Limb (tissue), 2 donors: ENCODE results near the gene VGF.

Experiments used
- DNase-seq, 2 donors: peaks; one replicate each; pipeline ENCODE4 v3.0.0-alpha.2; 2016; ENCODE audit errors: extremely low spot score in 2 of 2

The VGF gene

GRCh38 chr7:101166909-101167644 lies 1.7 kb upstream of the VGF start:
- DNase-seq, result peak in 1 of 2 donors; percentile 37

GRCh38 chr7:101166648-101166908 lies 1.2 kb upstream of the VGF start:
- peak in 1 of 2 donors; percentile 38 for DNase-seq

GRCh38 chr7:101165958-101166647 lies 734 bp upstream of the VGF start:
- DNase-seq, result peak in 1 of 2 donors; percentile 43

GRCh38 chr7:101164071-101164840 lies 1.1 kb downstream of the VGF start:
- peak in 1 of 2 donors; percentile 71 for DNase-seq

- DNase-seq, result peak in 1 of 2 donors; percentile 60
These were observed 1.9 kb downstream of the VGF start for GRCh38 chr7:101163279-101164070.

GRCh38 chr7:101162551-101163278 lies 2.7 kb downstream of the VGF start:
- DNase-seq, result peak in 1 of 2 donors; percentile 75

- DNase-seq, result no peak
These were observed 3.5 kb downstream of the VGF start for GRCh38 chr7:101161692-101162471.

- no peak for DNase-seq
These were observed 4.5 kb downstream of the VGF start for GRCh38 chr7:101160910-101161309.

- DNase-seq, result no peak
These were observed 5.4 kb downstream of the VGF start for GRCh38 chr7:101159696-101160674.

- DNase-seq, result no peak
These were observed 8.3 kb downstream of the VGF start for GRCh38 chr7:101156866-101157589.

- no peak for DNase-seq
These were observed 9.1 kb downstream of the VGF start for GRCh38 chr7:101156277-101156676.

- DNase-seq, result no peak
These were observed 10.1 kb downstream of the VGF start for GRCh38 chr7:101155303-101155702.

- DNase-seq, result peak in 1 of 2 donors; percentile 67
These were observed 10.7 kb downstream of the VGF start for GRCh38 chr7:101154693-101155102.

GRCh38 chr7:101153969-101154692 lies 11.2 kb downstream of the VGF start, which contains the start of gene AP1S1:
Gene AP1S1, plus strand, starts transcription at chr7:101154476. Its CDS starts 39 bp downstream, at chr7:101154515.
- DNase-seq, result peak; percentile 95 to 98

- no peak for DNase-seq
These were observed 13.3 kb downstream of the VGF start for GRCh38 chr7:101151908-101152651.

GRCh38 chr7:101140746-101141382 lies 24.5 kb downstream of the VGF start:
- no peak for DNase-seq
